Activated B cell treated with CpG ODN at 0.5 μM for 24 hours (primary cell): ENCODE measurements around the gene KLK15. TPM values are rescaled to one million over a fixed set of nuclear protein-coding genes. Genes with fewer than 3 reads are reported as not detected.

Experiments
- ATAC-seq: fragments of 200-7000 bp; cut with Tn5 transposase; one replicate; pipeline ENCODE4 v1.10.0; 2021; ENCODE audit warnings: low read depth, mild to moderate bottlenecking, moderate library complexity
- CTCF ChIA-PET: fragments of 350-600 bp; sonication (Branson Sonifier 250); formaldehyde crosslinking; loops from one replicate; lab custom pipeline; 2021; ENCODE audit warnings: antibody characterized with exemption; lab: Charles Lee
- POLR2A ChIA-PET: fragments of 350-600 bp; sonication (Branson Sonifier 250); formaldehyde crosslinking; loops from one replicate; lab custom pipeline; 2021; ENCODE audit warnings: antibody characterized with exemption; lab: Charles Lee
- DNase-seq: peaks from one replicate; pipeline ENCODE4 v3.0.0; 2022
- H3K27ac Mint-ChIP-seq: one replicate; pipeline ENCODE4 v1.8.0; 2020; ENCODE audit warnings: mixed read lengths
- H3K27me3 Mint-ChIP-seq: one replicate; pipeline ENCODE4 v1.8.0; 2021; ENCODE audit warnings: mixed read lengths
- H3K36me3 Mint-ChIP-seq: one replicate; pipeline ENCODE4 v1.8.0; 2021; ENCODE audit warnings: low read depth, mixed read lengths
- H3K4me1 Mint-ChIP-seq: one replicate; pipeline ENCODE4 v1.8.0; 2021; ENCODE audit warnings: mixed read lengths
- H3K4me3 Mint-ChIP-seq: one replicate; pipeline ENCODE4 v1.8.0; 2020; ENCODE audit warnings: mild to moderate bottlenecking, mixed read lengths
- H3K9me3 Mint-ChIP-seq: one replicate; pipeline ENCODE4 v1.8.0; 2020; ENCODE audit warnings: mixed read lengths
- intact Hi-C: fragments of 100-400 bp; cut with micrococcal nuclease; formaldehyde crosslinking; loops from one replicate; pipeline ENCODE4 v1.15.1; 2024
- total RNA-seq: library from RNA; stranded (reverse); gene quantifications from 2 replicates; pipeline ENCODE4 v1.2.3, GENCODE V29; 2022
- TF ChIP-seq, protein P1 (sequence below): fragments of 200-600 bp; IDR thresholded peaks from one replicate; pipeline ENCODE4 v1.8.0; 2022; ENCODE audit warnings: antibody characterized with exemption, mild to moderate bottlenecking

Gene KLK15
- total RNA-seq, 1 donor from 2014 or later = not detected

DNA sequence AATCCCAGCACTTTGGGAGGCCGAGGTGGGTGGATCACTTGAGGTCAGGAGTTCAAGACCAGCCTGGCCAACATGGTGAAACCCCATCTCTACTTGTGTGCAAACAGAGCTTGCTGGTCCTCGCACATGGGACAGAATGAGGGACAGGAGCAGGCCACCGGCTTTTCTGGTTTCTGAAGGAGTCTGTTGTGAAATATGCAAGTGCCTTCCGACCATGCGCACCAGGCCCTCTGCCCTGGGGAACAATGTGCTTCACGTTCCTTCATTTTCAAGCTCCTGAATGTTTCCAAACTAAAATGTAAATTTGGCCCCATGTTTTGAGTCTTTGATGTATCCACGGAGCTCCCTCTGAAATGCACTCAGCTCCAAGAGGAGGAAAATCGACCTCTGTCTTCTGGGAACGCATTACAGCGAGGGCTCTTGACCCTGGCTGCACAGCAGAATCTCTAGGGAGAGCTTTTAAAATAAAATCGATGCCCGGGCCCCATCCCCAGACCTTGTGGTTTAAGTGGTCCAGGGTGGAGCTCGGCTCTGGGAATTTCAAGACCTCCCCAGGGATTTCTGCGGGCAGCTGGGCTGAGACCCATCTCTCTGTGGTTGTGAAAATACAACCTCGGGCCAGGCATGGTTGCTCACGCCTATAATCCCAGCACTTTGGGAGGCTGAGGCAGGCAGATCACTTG lies 52.5 kb downstream of the KLK15 start:
- DNase-seq (no peak), ATAC-seq (no peak)
- Mint-ChIP-seq H3K4me3 (no peak overlapping the region), H3K27ac (no peak overlapping the region), H3K27me3 (peaks cover 51% of the 10 kb centered on the region), H3K36me3 (no peaks in the 10 kb centered on the region), H3K4me1 (peaks cover 6% of the 10 kb centered on the region), H3K9me3 (no peaks in the 10 kb centered on the region)
- CTCF ChIA-PET = no interaction called here
- POLR2A ChIA-PET = no interaction called here
- TF ChIP-seq, protein P1, sequence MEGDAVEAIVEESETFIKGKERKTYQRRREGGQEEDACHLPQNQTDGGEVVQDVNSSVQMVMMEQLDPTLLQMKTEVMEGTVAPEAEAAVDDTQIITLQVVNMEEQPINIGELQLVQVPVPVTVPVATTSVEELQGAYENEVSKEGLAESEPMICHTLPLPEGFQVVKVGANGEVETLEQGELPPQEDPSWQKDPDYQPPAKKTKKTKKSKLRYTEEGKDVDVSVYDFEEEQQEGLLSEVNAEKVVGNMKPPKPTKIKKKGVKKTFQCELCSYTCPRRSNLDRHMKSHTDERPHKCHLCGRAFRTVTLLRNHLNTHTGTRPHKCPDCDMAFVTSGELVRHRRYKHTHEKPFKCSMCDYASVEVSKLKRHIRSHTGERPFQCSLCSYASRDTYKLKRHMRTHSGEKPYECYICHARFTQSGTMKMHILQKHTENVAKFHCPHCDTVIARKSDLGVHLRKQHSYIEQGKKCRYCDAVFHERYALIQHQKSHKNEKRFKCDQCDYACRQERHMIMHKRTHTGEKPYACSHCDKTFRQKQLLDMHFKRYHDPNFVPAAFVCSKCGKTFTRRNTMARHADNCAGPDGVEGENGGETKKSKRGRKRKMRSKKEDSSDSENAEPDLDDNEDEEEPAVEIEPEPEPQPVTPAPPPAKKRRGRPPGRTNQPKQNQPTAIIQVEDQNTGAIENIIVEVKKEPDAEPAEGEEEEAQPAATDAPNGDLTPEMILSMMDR = no peak
- intact Hi-C loops = loop anchor here (5.0 kb wide), 1 partner anchor 174 kb away; no protein-coding TSS in a partner anchor

DNA sequence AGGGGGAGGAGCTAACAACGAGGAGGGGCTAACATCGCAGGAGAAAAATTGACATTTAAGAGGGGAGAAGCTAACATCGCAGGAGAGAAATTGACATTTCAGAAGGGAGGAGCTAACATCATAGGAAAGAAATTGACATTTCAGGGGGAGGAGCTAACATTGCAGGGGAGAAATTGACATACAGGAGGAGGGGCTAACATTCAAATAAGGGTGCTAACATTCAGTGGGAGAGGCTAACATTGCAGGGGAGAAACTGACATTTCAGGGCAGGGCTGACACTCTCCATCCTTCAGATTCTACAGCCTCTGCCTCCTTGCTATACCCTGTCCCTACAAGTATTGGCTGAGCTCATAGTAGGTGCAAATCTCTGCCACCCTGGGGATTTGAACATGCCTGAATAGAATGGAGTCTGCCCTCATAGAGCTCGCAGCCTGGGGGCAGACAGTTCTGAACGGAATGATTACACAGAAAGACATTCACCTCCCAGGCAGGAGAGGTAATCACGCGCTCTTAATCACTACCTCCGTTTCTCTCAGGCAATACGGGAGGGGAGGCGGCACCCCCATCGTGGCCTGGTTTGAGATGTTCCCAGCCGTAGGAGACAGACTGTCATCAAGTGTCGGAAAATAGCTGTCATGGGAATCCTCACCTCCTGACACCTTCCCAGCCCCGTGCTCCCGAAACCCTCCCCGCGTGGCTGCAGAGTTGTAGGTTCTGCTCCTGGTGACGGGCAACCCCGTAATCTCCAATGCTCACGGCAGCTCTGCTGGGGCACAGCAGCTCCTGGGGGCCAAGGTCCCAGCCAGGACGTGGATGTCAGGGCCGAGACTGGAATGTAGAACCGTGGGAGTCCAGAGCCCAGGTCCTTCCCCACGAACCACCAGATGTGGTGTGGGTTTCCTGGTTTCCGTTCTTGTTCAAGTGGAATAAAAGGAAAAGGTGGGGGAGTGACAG lies 53.6 kb downstream of the KLK15 start:
- no peaks in the 10 kb centered on the region for H3K9me3 Mint-ChIP-seq
- ATAC-seq (no peak), DNase-seq (no peak)
- ChIA-PET CTCF (no interaction called here), POLR2A (no interaction called here)
- no peak overlapping the region for H3K4me3 Mint-ChIP-seq
- H3K4me1 Mint-ChIP-seq = peaks cover 6% of the 10 kb centered on the region
- no peaks in the 10 kb centered on the region for H3K36me3 Mint-ChIP-seq
- intact Hi-C loops = loop anchor here (5.0 kb wide), 1 partner anchor 172 kb away; no protein-coding TSS in a partner anchor
- TF ChIP-seq, protein P1 = no peak
- no peak overlapping the region for H3K27ac Mint-ChIP-seq
- H3K27me3 Mint-ChIP-seq = peaks cover 54% of the 10 kb centered on the region

DNA sequence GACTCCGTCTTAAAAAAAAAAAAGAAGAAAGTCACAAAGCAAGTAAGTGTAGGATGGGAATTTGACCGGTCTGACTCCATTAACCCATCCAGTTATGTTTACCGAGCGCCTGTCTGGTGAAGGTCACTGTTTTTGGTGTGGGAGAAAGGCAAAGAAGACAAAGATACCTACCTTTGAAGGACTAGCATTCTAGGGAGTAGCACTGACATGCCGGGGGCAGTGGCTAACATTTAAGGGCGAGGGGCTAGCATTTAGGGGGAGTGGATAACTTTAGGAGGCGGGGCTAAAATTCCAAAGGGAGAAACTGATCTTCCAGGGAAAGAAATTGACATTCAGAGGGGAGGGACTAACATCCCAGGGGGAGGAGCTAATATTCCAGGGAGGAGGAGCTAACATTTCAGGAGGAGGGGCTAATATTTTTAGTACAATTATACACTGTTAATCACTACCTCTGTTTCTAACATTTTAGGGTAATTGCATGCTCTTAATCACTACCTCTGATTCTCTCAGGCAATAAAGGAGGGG lies 54.4 kb downstream of the KLK15 start:
- ChIA-PET CTCF (no interaction called here), POLR2A (interaction anchor here (0.5 kb wide), 1 partner anchor 140 kb away, joined by 3 read pairs; no protein-coding TSS in a partner anchor)
- no peak overlapping the region for H3K4me3 Mint-ChIP-seq
- no peaks in the 10 kb centered on the region for H3K36me3 Mint-ChIP-seq
- peaks cover 60% of the 10 kb centered on the region for H3K27me3 Mint-ChIP-seq
- no peak overlapping the region for H3K27ac Mint-ChIP-seq
- TF ChIP-seq, protein P1 = no peak
- no peaks in the 10 kb centered on the region for H3K9me3 Mint-ChIP-seq
- intact Hi-C loops = no loop called here
- H3K4me1 Mint-ChIP-seq = peaks cover 6% of the 10 kb centered on the region
- DNase-seq (no peak), ATAC-seq (no peak)

DNA sequence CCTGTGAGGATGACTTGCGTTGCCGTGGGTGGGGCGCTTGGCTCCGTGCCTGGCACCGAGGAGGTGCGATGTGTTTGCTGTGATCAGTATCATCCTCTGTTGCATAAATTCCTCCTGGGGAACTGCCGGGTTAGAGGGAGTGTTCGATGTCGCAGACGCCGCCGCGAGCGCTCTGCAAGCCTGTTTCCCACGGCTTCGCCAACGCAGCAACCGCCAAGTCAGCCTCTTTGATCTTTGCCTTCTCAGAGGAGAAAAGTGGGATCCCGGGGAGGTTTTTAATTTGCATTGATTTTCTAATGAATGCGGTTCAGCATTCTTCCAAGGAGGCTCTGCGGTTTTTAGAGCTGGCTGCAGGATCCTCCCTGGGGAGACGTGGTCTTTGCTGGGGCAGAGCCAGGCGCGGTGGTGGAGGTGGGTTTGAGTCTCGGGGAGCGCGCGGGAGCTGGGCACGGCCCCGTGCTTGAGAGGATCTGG lies 55.5 kb downstream of the KLK15 start:
- H3K36me3 Mint-ChIP-seq = no peaks in the 10 kb centered on the region
- ChIA-PET POLR2A (no interaction called here), CTCF (interaction anchor here (2.0 kb wide), 1 partner anchor 144 kb away, joined by 6 read pairs; no protein-coding TSS in a partner anchor)
- TF ChIP-seq, protein P1 = no peak
- no peak for ATAC-seq
- no peaks in the 10 kb centered on the region for H3K9me3 Mint-ChIP-seq
- intact Hi-C loops = no loop called here
- no peak overlapping the region for H3K4me3 Mint-ChIP-seq
- DNase-seq = no peak
- H3K27me3 Mint-ChIP-seq = peaks cover 55% of the 10 kb centered on the region
- H3K4me1 Mint-ChIP-seq = peaks cover 3% of the 10 kb centered on the region
- H3K27ac Mint-ChIP-seq = no peak overlapping the region
